Peyer's patch (tissue), 4 donors: ENCODE results near the gene ATOH8.

Experiments
- CTCF ChIP-seq, 6 experiments: fragments of 450-650 bp in 4 of 6; fragments of 200-600 bp in 2 of 6; sonication (generic) in 1 of 6; IDR thresholded peaks; one replicate each; pipeline ENCODE4 v1.5.1; 2017 to 2019; ENCODE audit warnings: antibody characterized with exemption in 6 of 6, mild to moderate bottlenecking in 3 of 6, moderate library complexity in 1 of 6
- POLR2A ChIP-seq, 2 donors: fragments of 450-650 bp; IDR thresholded peaks; one replicate each; pipeline ENCODE4 v1.5.1; 2017; ENCODE audit warnings: antibody characterized with exemption in 2 of 2, mild to moderate bottlenecking in 2 of 2, moderate library complexity in 2 of 2

- no peak for TF ChIP-seq CTCF (IDR thresholded peaks at IDR 0.05)
- no peak for TF ChIP-seq POLR2A (IDR thresholded peaks at IDR 0.05)
Observed at GRCh38 chr2:85822766-85823165, 69.0 kb downstream of the ATOH8 start.
